GM18868 (cell line): ENCODE results near the gene DGCR6L.

ENCODE experiments used
- ATAC-seq: cut with Tn5 transposase; IDR thresholded peaks from one replicate; pipeline ENCODE4 v1.9.1; 2021; ENCODE audit warnings: mild to moderate bottlenecking, moderate library complexity; ENCODE audit not compliant: unreplicated experiment

Gene DGCR6L

GRCh38 chr22:20264614-20265452, 55.0 kb downstream of the DGCR6L start:
- no peak for ATAC-seq
